Activated naive CD4-positive, alpha-beta T cell treated with anti-CD3 and anti-CD28 coated beads, Interleukin-2, amount 50 U/mL, for 24 hours (primary cell): Measurements from ENCODE around the gene SIM2.

Experiments
- H3K27ac Mint-ChIP-seq: one replicate; pipeline ENCODE4 v1.8.0; 2021; ENCODE audit warnings: mild to moderate bottlenecking, mixed read lengths
- H3K27me3 Mint-ChIP-seq: one replicate; pipeline ENCODE4 v1.8.0; 2021; ENCODE audit warnings: mixed read lengths
- H3K36me3 Mint-ChIP-seq: one replicate; pipeline ENCODE4 v1.8.0; 2021; ENCODE audit warnings: mixed read lengths
- H3K4me1 Mint-ChIP-seq: one replicate; pipeline ENCODE4 v1.8.0; 2021; ENCODE audit warnings: mixed read lengths
- H3K4me3 Mint-ChIP-seq: one replicate; pipeline ENCODE4 v1.8.0; 2021; ENCODE audit warnings: mild to moderate bottlenecking, mixed read lengths
- H3K9me3 Mint-ChIP-seq: one replicate; pipeline ENCODE4 v1.8.0; 2021; ENCODE audit warnings: mixed read lengths

The SIM2 gene

DNA sequence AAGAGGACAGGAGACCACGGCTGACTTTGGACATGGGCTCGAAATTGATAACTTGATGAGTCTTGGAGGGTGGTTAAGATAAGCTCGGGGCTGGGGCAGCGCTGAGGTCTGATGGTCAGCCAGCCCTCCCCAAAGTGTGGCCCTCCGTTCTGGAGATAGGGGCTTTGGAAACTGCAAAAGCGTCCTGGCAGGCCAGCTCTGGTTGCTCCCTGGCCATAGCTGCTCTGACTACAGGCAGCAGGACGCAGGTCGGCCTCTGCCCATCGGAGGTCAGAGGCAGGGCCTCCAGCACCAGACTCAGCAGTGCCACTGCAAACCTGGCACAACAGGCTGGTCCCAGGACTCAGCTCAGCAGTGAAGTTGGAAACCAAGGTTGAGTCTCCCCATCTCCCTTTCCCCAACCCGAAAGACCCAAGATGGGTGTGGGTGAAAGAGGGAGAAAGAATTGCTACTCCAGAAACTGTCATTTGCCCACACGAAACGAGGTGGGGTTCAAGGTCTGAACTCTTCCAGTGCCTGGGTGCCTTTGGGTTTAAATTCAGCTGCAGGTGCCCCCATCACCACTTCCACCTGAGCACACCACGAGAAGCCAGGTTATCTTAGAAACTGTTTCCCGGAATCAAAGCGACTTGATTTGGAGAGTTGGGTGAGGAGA, 4.8 kb downstream of the SIM2 start:
- Mint-ChIP-seq H3K36me3 (no peaks in the 10 kb centered on the region), H3K9me3 (no peaks in the 10 kb centered on the region), H3K27ac (no peak overlapping the region), H3K27me3 (peaks cover 60% of the 10 kb centered on the region), H3K4me1 (peaks cover 41% of the 10 kb centered on the region), H3K4me3 (no peak overlapping the region)

DNA sequence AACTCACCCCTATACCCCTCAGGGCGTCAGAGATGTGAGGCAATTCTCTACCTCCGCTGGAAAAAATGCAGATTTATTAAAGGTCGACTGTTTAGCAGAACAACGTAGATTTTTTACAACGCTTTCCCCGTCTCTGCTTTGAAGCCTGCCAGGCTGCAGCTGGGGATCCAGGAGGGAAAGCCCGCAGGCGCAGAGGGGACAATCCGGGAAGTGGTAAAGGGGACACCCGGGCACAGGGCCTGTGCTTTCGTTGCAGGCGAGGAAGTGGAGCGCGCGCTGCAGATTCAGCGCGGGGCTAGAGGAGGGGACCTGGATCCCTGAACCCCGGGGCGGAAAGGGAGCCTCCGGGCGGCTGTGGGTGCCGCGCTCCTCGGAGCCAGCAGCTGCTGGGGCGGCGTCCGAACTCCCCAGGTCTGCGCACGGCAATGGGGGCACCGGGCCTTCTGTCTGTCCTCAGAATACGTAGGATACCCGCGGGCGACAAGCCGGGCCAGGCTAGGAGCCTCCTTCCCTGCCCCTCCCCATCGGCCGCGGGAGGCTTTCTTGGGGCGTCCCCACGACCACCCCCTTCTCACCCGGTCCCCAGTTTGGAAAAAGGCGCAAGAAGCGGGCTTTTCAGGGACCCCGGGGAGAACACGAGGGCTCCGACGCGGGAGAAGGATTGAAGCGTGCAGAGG, 5.5 kb downstream of the SIM2 start:
- Mint-ChIP-seq H3K4me3 (no peak overlapping the region), H3K27ac (no peak overlapping the region), H3K27me3 (peaks cover 62% of the 10 kb centered on the region), H3K9me3 (no peaks in the 10 kb centered on the region), H3K36me3 (no peaks in the 10 kb centered on the region), H3K4me1 (peaks cover 43% of the 10 kb centered on the region)

DNA sequence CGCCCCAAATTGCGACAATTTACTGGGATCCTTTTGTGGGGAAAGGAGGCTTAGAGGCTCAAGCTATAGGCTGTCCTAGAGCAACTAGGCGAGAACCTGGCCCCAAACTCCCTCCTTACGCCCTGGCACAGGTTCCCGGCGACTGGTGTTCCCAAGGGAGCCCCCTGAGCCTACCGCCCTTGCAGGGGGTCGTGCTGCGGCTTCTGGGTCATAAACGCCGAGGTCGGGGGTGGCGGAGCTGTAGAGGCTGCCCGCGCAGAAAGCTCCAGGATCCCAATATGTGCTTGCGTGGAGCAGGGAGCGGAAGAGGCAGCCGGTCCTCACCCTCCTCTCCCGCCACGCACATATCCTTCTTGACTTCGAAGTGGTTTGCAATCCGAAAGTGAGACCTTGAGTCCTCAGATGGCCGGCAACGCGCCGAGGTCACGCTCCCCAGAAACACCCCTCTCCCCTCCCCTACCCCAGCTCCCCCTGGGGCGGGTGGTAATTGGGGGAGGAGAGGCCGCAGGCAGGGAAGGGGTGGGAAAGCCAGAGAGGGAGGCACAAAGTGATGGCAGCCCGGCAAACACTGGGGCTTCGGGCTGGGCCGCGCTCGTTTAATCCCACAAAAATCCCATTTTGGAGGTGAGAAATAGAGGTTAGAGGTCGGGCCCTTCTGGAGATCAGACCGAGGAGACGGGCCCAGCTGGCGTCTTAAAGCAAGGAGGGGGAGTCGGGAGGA, 6.2 kb downstream of the SIM2 start:
- Mint-ChIP-seq H3K36me3 (no peaks in the 10 kb centered on the region), H3K4me1 (peaks cover 46% of the 10 kb centered on the region), H3K9me3 (no peaks in the 10 kb centered on the region), H3K4me3 (peak overlapping the region; percentile 33), H3K27ac (no peak overlapping the region), H3K27me3 (peaks cover 66% of the 10 kb centered on the region)

DNA sequence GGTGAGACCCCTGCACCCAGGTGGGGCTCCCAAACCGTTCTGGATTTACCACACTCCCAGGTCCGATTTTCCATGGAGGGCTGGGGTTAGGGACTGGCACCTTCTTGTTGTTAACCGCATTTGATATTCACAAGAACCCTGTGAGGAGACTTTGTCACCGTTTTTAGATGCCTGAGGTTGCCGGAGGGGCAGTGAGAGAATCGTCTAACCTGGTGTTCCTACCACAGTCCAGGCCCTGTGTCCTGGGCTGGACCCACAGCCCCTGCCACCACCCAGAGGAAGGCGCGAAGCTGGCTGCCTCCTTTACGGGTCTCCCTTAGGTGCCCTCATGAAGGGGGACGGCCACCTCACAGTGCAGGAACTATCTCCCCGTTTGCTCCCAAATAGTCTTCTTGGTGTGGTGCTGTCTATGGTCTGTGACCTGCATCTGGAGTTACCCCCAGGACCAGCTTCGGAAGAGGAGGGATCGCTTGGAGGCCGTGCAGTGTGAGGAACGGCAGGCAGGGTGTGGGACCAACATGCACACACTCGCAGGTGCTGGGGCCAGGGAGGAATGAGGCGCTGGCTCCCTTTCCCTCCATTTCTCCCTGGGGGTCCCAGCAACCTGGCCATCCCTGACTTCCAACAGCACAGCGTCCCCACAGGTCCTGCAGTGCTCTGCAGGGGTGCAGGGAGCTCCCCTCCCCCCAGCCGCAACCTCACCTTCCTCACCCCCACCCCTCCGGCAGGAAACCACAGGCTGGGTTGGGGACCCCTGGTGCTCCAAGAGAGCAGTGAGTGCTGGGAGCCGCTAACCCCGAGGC, 7.0 kb downstream of the SIM2 start:
- H3K9me3 Mint-ChIP-seq = no peaks in the 10 kb centered on the region
- peak overlapping the region; percentile 72 for H3K4me3 Mint-ChIP-seq
- no peak overlapping the region for H3K27ac Mint-ChIP-seq
- H3K4me1 Mint-ChIP-seq = peaks cover 40% of the 10 kb centered on the region
- H3K27me3 Mint-ChIP-seq = peaks cover 63% of the 10 kb centered on the region
- H3K36me3 Mint-ChIP-seq = no peaks in the 10 kb centered on the region

DNA sequence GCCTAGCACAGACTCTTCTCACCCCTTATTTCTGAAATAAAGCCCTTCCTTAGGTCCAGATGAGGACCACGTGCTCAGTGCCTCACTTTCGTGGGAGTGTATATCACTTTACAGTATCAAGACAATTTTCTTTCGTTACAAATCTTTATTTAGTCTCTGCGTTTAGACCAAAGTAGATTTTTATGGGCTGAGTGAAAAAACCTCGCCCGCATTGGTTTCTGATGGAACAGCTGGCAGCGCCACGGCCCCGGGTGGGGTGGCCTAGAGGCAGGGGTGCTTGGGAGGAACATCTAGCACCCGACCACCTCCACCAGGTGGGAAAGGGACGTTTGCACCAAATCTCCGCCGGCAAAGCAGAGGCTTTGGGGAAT, 7.6 kb downstream of the SIM2 start:
- Mint-ChIP-seq H3K9me3 (no peaks in the 10 kb centered on the region), H3K27ac (no peak overlapping the region), H3K4me3 (peak overlapping the region; percentile 72), H3K4me1 (peaks cover 39% of the 10 kb centered on the region), H3K36me3 (no peaks in the 10 kb centered on the region), H3K27me3 (peaks cover 68% of the 10 kb centered on the region)

DNA sequence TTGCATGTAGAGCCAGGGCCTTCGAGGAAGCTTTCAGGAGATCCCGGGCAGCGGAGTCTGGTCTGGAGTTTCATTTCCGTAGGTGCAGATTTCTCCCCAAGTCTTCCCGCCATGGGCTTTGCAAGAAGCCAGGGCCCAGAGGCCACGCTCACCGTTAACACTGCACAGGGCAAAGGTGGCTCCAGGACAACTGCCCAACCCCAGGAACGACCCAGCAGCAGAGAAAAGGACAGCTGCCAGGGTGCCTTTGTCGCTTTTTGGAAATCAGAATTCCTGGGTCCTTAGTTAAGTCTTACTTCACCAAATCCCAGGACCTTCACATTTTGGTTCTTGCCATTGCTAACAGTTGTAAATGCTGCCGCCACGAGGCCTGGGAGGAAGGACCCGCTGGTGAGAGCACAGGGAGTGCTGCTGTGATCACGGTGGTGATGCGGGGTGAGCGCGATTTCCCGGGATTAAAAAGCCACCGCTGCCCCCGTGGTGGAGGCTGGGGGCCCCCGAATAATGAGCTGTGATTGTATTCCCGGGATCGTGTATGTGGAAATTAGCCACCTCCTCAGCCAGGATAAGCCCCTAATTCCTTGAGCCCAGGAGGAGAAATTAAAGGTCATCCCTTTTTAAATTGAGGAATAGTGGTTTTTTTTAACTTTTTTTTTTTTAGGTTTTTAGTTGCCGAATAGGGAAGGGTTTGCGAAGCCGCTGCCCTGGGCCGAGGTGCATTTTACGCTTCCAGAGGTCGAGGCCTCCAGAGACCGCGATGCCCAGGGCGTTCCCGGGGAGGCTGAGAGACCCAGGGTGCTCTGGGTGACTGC, 8.2 kb downstream of the SIM2 start:
- peak overlapping the region; percentile 72 for H3K4me3 Mint-ChIP-seq
- H3K27me3 Mint-ChIP-seq = peaks cover 67% of the 10 kb centered on the region
- H3K27ac Mint-ChIP-seq = no peak overlapping the region
- H3K4me1 Mint-ChIP-seq = peaks cover 35% of the 10 kb centered on the region
- no peaks in the 10 kb centered on the region for H3K9me3 Mint-ChIP-seq
- H3K36me3 Mint-ChIP-seq = no peaks in the 10 kb centered on the region

DNA sequence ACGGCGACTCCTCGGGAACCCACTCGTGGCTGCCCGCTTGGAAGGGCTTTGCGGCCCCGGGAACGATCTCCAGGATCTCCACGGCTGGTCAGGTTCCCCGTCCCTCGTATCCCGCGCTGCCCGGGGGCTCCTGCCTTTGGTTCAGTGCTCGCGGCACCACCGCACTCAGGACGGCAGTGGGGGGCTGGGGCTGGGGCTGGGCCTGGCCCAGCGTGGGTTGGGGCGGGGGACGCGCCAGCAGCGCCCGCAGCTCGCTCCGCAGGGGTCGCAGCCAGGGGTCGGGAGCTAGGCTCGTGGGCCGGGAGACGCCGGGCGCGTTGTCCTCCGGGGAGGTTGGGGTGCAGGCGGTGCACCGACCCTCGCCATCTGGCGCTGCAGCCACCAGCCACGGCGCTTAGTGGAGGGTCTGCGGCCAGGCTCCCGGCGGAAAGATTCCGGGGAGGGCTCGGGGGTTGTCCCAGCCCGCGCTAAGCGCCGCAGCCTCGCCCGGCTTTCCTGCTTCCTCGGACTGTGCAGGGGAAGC, 8.9 kb downstream of the SIM2 start:
- no peaks in the 10 kb centered on the region for H3K9me3 Mint-ChIP-seq
- H3K27ac Mint-ChIP-seq = no peak overlapping the region
- H3K4me1 Mint-ChIP-seq = peaks cover 35% of the 10 kb centered on the region
- no peaks in the 10 kb centered on the region for H3K36me3 Mint-ChIP-seq
- H3K4me3 Mint-ChIP-seq = no peak overlapping the region
- H3K27me3 Mint-ChIP-seq = peaks cover 68% of the 10 kb centered on the region

DNA sequence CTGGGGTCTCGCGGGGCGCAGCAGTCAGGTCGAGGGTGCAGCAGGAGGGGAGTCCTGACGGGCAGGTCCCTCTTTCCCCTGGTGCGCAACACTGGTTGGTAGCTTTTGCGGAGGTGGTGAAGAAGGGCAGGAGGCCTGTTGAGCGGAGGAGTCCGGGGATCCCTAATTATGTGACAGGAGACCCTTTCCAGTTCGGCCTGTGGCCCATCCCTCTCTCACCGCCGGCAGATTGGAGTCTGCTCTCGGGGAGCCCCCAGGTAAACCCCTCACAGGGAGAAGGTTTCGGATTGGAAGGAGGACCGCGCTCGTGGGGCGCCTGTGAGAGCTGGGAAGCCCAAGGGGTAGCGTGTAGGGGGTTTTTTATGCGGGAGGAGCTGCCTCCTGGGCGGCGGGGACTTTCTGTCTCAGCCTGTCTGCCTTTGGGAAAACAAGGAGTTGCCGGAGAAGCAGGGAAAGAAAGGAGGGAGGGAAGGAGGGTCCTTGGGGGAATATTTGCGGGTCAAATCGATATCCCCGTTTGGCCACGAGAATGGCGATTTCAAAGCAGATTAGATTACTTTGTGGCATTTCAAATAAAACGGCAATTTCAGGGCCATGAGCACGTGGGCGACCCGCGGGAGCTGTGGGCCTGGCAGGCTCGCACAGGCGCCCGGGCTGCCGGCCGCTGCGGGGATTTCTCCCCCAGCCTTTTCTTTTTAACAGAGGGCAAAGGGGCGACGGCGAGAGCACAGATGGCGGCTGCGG, 9.5 kb downstream of the SIM2 start:
- Mint-ChIP-seq H3K27ac (no peak overlapping the region), H3K36me3 (no peaks in the 10 kb centered on the region), H3K4me1 (peaks cover 35% of the 10 kb centered on the region), H3K9me3 (no peaks in the 10 kb centered on the region), H3K4me3 (peak overlapping the region; percentile 57), H3K27me3 (peaks cover 66% of the 10 kb centered on the region)

DNA sequence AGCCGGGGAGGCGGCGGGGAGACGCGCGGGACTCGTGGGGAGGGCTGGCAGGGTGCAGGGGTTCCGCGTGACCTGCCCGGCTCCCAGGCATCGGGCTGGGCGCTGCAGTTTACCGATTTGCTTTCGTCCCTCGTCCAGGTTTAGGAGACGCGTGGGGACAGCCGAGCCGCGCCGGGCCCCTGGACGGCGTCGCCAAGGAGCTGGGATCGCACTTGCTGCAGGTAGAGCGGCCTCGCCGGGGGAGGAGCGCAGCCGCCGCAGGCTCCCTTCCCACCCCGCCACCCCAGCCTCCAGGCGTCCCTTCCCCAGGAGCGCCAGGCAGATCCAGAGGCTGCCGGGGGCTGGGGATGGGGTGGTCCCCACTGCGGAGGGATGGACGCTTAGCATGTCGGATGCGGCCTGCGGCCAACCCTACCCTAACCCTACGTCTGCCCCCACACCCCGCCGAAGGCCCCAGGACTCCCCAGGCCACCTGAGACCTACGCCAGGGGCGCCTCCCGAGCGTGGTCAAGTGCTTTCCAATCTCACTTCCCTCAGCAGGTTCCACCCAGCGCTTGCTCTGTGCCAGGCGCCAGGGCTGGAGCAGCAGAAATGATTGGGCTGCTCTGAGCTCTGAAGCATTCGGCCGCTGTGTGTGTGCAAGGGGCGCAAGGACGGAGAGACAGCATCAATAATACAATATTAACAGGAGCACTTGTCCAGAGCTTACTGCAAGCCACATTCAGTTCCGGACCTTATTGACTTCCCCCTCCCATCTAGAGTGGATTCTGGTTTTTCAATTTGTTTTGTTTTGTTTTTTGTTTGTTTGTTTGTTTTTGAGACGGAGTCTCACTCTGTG, 10.3 kb downstream of the SIM2 start:
- peaks cover 35% of the 10 kb centered on the region for H3K4me1 Mint-ChIP-seq
- H3K4me3 Mint-ChIP-seq = peak overlapping the region; percentile 36
- H3K27ac Mint-ChIP-seq = no peak overlapping the region

DNA sequence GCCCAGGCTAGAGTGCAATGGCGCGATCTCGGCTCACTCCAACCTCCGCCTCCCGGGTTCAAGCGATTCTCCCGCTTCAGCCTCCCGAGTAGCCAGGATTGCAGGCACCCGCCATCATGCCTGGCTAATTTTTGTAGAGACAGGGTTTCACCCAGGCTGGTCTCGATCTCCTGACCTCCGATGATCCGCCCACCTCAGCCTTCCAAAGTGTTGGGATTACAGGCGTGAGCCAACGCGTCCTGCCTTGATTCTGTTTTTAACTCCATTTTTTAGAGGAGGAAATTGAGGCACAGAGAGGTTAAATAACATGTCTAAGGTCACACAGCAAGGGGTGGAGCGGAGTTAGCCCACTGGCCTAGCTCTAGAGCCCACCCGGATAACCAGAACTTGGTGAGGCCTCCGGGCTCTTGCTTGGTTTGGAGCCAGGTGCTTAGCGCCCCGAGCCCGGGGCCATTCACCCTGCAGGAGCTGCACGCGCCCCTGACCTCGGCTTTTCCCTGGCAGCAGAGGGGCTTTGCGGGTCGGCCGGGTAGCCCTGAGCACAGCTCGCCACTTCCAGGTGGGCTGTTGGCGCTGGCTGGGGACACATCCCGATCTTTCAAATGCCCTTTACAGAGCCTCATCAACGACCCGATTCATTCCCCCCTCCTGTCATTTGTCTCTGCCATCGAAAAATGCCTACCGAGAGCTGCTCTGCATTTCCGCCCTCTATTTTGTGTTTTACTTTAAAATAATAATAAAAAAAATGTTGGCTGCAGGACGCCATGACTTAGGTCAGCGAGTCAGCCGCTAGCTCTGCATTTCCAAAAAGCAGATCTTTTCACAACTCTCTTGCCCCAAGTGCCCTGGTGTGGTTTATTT, 11.2 kb downstream of the SIM2 start:
- peaks cover 66% of the 10 kb centered on the region for H3K27me3 Mint-ChIP-seq
- no peaks in the 10 kb centered on the region for H3K9me3 Mint-ChIP-seq
- no peak overlapping the region for H3K27ac Mint-ChIP-seq
- peaks cover 33% of the 10 kb centered on the region for H3K4me1 Mint-ChIP-seq
- no peak overlapping the region for H3K4me3 Mint-ChIP-seq
- H3K36me3 Mint-ChIP-seq = no peaks in the 10 kb centered on the region

More for the DNA sequence above, 10.3 kb downstream of the SIM2 start:
- no peaks in the 10 kb centered on the region for H3K9me3 Mint-ChIP-seq
- no peaks in the 10 kb centered on the region for H3K36me3 Mint-ChIP-seq
- peaks cover 65% of the 10 kb centered on the region for H3K27me3 Mint-ChIP-seq

DNA sequence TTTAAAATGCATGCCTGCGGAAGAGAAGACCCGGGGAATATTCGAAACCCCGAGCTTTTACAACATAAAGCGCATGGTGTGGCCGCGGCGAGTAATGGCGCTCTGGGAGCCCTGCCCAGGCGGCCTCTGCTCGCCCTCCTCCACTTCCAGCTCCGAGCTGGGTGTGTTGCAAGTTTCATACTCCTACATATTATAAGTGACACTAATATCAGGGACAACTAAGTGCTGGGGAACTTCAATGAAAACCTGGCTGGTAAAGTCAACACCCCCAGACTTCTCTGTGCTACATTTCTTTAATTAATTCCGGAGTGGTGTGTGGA, 11.8 kb downstream of the SIM2 start:
- Mint-ChIP-seq H3K36me3 (no peaks in the 10 kb centered on the region), H3K27me3 (peaks cover 66% of the 10 kb centered on the region), H3K4me3 (no peak overlapping the region), H3K4me1 (peaks cover 29% of the 10 kb centered on the region), H3K27ac (no peak overlapping the region), H3K9me3 (no peaks in the 10 kb centered on the region)

DNA sequence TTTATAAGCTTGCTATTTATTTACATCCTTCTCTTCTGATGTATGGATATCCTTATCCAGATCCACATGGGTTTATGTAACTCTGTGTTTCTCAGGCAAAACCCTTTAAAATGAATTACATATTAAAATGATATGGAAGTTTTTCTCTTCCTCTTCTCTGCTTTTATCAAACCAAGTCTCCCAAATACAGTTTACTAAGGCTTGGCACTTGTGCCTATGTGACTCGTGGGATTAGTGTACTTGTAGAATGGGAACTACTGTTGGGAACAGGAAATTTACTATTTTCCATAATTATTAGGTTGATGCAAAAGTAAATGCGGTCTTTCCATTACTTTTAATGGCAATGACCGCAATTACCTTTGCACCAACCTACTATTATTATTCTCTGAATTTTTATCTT, 14.8 kb downstream of the SIM2 start:
- peaks cover 7% of the 10 kb centered on the region for H3K4me1 Mint-ChIP-seq

DNA sequence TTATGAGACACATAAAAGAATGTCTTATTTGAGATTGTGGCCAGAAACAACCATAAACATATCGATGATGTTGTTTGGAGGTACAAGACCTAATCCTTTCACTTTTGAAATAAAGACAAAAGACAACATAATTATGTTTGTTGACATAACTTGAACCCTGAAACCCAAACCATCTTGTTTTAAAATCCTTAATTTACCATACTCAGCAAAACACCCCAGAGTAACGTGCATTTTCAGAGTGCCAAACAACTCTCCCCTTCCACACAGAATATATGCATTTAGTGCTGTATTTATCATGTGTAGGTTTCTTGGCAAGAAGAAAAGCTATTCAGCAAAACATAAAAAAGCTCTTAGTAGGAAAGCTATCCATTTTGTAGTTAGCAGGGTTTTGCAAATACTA, 17.5 kb downstream of the SIM2 start:
- Mint-ChIP-seq H3K36me3 (no peaks in the 10 kb centered on the region), H3K27me3 (peaks cover 43% of the 10 kb centered on the region), H3K4me1 (no peaks in the 10 kb centered on the region), H3K9me3 (no peaks in the 10 kb centered on the region), H3K4me3 (no peak overlapping the region), H3K27ac (no peak overlapping the region)

More for the DNA sequence above, 14.8 kb downstream of the SIM2 start:
- no peak overlapping the region for H3K27ac Mint-ChIP-seq
- no peaks in the 10 kb centered on the region for H3K36me3 Mint-ChIP-seq
- H3K27me3 Mint-ChIP-seq = peaks cover 55% of the 10 kb centered on the region
- no peaks in the 10 kb centered on the region for H3K9me3 Mint-ChIP-seq
- H3K4me3 Mint-ChIP-seq = no peak overlapping the region
